Inferior parietal cortex (tissue), 1 donor: ENCODE data around the gene TENT5D.
"Not testable (repeated sequence)": the region's sequence is repeated elsewhere in the genome, so short reads cannot be mapped to it uniquely, and the experiment has no call there.

Source experiments
- DNase-seq: peaks from one replicate; pipeline ENCODE4 v3.0.0-alpha.2; 2016; ENCODE audit errors: extremely low spot score

Gene TENT5D

DNA sequence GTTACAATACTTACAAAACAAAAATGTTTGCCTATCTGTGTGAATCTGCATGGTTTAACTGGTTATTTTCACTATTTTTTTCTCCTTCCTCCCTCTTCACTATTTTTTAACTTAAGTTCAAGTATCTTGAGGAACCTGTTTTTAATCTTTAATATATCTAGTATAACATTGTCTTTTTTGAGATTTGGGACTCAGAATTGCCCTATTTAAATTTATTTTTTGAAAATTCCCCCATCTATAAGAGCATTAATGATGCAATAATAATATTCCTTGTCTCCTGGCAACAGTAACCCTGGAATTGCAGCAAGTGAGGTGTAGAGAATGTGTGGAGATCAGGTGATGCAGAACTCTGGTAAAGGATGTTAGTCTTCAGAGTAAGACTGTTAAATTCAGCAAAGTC is at the start of gene TENT5D:
Gene TENT5D, plus strand, starts transcription at position 301 of the 400 bp plus-strand sequence. CDS start 22,093 bp downstream, outside the sequence.
- no peak for DNase-seq

DNA sequence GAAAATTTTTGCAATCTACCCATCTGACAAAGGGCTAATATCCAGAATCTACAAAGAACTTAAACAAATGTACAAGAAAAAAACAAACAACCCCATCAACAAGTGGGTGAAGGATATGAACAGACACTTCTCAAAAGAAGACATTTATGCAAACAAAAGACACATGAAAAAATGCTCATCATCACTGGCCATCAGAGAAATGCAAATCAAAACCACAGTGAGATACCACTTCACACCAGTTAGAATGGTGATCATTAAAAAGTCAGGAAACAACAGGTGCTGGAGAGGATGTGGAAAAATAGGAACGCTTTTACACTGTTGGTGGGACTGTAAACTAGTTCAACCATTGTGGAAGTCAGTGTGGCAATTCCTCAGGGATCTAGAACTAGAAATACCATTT is 34.6 kb upstream of the TENT5D start:
- not testable (repeated sequence) for DNase-seq

DNA sequence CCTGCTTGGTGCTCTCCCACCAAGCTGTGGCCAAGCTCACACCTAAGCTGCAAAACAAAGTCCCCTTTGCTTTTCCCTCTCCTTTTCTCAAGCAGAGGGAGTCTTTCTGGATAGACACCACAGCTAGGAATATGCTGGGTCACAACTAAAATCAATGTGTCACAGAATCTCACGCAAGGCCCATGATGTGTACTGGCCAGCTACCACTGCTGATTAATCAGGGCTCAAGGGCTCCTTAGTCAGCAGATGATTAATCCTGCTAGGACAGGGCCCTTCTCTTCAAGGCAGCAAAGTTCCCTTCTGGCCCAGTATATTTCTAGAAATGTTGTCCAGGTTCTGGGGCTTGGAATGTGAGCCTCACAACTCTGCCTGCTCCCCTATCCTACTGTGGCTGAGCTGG is 32.0 kb upstream of the TENT5D start:
- DNase-seq: no peak

DNA sequence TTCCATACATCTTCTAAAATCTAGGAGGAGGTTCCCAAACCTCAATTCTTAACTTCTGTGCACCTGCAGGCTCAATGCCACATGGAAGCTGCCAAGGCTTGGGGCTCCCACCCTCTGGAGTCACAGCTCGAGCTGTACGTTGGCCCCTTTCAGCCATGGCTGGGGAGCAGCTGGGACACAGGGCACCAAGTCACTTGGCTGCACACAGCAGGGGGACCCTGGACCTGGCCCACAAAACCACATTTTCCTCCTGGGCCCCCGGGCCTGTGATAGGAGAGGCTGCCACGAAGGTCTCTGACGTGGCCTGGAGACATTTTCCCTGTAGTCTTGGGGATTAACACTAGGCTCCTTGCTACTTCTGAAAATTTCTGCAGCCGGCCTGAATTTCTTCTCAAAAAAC is 8.2 kb upstream of the TENT5D start:
- no peak for DNase-seq

DNA sequence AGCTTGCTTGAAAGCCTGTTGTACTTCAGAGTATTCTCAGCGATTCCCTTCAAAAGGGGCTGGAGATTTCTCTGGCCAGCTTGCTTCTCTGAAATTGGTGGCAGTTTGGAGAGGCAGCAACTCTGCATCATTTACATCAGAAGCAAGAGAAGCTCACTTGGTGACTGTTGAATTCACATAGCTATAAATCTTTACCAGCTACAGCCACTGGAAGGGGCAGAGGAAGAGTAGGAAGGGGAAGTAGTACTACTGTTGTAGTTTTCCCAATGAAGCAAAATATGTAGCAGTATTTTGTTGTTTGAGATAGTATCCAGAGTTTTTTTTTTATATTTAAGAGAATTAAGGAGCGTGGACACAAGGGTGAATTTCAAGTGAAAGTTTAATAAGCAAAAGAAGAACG is 2.8 kb downstream of the TENT5D start:
- DNase-seq: no peak

DNA sequence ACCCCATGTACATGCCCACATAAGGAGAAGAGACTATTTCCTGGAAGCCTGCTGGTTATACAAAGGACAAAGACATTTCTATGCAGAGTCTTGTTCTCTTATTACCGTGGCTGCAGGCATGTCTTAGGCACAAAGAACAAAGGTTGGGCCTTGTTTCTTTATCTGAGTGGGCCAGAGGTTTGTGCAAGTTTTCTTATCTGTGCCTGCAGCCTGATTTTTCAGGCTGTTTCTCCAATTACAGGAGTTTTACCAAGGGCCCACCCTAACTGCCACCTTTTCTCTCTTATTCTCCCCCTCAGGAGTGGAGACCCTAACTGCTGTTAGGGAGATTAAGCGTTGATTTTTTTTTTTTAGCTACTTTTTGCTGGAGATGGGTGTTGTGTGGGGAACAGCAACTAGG is 3.5 kb downstream of the TENT5D start:
- DNase-seq: peak; percentile 1

- peak; percentile 2 for DNase-seq
Measured at GRCh38 chrX:80430826-80431504, 10.7 kb downstream of the TENT5D start.

DNA sequence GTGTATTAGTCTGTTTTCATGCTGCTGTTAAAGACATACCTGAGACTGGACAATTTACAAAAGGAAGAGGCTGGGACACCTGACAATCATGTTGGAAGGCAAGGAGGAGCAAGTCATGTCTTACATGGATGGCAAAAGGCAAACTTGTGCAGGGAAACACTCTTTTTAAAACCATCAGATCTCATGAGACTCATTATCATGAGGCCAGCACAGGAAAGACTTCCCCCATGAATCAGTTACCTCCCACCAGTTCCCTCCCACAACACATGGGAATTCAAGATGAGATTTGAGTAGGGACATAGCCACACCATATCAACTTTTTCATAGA is 11.2 kb downstream of the TENT5D start:
- DNase-seq: no peak

GRCh38 chrX:80432441-80432840 is 12.2 kb downstream of the TENT5D start:
- DNase-seq: no peak

DNA sequence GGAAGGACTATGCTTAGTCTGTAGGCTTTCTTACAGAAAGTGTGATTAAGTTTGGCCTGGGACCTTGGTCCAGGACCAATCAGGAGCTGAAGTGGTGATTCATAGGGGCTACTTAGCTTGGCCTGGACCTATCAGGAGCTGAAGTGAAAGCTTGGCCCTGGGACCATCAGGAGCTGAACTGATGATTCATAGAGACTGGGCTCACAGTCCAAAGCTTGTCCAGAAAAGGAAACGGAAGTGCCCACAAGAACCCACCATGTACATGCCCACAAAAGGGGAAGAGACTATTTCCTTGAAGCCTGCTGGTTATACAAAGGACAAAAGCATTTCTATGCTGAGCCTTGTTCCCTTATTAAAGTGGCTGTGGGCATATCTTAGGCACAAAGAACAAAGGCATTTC is 12.6 kb downstream of the TENT5D start:
- DNase-seq: no peak

DNA sequence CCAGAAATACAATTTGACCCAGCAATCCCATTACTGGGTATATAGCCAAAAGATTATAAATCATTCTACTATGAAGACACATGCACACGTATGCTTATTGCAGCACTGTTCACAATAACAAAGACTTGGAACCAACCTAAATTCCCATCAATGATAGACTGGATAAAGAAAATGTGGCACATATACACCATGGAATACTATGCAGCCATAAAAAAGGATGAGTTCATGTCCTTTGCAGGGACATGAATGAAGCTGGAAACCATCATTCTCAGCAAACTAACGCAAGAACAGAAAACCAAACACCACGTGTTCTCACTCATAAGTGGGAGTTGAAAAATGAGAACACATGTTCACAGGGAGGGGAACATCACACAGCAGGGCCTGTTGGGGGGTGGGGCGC is 47.9 kb downstream of the TENT5D start:
- DNase-seq: not testable (repeated sequence)

- no peak for DNase-seq
Measured at GRCh38 chrX:80471582-80471981, 51.3 kb downstream of the TENT5D start.

- no peak for DNase-seq
Measured at GRCh38 chrX:80485543-80485942, 65.3 kb downstream of the TENT5D start.

GRCh38 chrX:80486299-80486698 is 66.1 kb downstream of the TENT5D start:
- peak; percentile 1 for DNase-seq

- no peak for DNase-seq
Measured at GRCh38 chrX:80489166-80489565, 68.9 kb downstream of the TENT5D start.
